HG03139 (cell line): Measurements from ENCODE around the gene SCD.
"Not testable (repeated sequence)": the region's sequence is repeated elsewhere in the genome, so short reads cannot be mapped to it uniquely, and the experiment has no call there.

ENCODE experiments used
- ATAC-seq: cut with Tn5 transposase; IDR thresholded peaks from one replicate; pipeline ENCODE4 v1.9.1; 2021; ENCODE audit not compliant: unreplicated experiment

Gene SCD

DNA sequence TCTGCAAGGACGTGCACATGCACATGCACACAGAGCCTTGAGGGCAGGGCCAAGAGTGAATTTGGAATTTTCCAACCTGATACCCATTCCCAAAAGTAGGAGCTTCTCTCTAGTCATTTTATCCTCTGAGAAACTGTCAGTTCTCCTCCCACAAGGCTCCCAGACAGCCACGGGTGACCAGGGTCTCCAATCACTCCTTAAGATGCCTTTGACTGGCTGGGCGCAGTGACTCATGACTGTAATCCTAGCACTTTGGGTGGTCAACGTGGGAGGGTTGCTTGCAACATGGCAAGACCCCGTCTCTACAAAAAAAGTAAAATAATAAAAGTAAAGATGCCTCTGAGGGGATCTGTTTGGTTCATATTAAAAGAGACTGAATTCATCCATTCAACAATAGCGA lies 13.2 kb downstream of the SCD start:
- ATAC-seq: no peak

DNA sequence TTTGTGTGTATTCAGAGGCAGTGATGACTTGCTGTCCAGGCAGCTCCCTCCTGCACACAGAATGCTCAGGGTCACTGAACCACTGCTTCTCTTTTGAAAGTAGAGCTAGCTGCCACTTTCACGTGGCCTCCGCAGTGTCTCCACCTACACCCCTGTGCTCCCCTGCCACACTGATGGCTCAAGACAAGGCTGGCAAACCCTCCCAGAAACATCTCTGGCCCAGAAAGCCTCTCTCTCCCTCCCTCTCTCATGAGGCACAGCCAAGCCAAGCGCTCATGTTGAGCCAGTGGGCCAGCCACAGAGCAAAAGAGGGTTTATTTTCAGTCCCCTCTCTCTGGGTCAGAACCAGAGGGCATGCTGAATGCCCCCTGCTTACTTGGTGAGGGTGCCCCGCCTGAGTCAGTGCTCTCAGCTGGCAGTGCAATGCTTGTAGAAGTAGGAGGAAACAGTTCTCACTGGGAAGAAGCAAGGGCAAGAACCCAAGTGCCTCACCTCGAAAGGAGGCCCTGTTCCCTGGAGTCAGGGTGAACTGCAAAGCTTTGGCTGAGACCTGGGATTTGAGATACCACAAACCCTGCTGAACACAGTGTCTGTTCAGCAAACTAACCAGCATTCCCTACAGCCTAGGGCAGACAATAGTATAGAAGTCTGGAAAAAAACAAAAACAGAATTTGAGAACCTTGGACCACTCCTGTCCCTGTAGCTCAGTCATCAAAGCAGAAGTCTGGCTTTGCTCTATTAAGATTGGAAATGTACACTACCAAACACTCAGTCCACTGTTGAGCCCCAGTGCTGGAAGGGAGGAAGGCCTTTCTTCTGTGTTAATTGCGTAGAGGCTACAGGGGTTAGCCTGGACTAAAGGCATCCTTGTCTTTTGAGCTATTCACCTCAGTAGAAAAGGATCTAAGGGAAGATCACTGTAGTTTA lies 15.8 kb downstream of the SCD start:
- ATAC-seq: no peak

DNA sequence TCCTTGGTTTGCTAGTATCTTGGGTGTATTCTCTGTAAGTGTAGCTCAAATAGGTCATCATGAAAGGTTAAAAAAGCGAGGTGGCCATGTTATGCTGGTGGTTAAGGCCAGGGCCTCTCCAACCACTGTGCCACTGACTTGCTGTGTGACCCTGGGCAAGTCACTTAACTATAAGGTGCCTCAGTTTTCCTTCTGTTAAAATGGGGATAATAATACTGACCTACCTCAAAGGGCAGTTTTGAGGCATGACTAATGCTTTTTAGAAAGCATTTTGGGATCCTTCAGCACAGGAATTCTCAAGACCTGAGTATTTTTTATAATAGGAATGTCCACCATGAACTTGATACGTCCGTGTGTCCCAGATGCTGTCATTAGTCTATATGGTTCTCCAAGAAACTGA lies 17.1 kb downstream of the SCD start:
- no peak for ATAC-seq

DNA sequence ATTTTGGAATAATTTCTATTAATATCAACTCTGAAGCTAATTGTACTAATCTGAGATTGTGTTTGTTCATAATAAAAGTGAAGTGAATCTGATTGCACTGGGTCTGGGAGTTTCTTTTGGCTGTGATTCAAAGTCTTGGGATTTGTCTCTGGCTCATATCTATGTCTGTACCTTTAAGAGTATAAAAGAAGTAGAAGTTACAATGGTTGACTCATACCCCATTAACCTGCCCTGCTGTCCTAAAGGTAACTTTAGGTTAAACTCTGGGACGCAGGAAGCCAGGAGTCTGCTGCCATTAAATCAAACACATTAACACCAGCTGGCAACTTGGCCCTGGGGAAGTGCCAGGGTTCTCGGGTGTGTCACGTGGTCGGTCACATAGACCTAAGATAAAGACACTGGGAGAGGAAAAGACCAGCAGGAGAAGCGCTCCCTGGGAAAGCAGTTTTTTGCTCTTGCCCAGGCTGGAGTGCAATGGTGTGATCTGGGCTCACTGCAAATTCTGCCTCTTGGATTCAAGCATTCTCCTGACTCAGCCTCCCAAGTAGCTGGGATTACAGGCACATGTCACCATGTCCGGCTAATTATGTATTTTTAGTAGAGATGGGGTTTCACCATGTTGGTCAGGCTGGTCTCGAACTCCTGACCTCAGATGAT lies 17.8 kb downstream of the SCD start:
- ATAC-seq: no peak

DNA sequence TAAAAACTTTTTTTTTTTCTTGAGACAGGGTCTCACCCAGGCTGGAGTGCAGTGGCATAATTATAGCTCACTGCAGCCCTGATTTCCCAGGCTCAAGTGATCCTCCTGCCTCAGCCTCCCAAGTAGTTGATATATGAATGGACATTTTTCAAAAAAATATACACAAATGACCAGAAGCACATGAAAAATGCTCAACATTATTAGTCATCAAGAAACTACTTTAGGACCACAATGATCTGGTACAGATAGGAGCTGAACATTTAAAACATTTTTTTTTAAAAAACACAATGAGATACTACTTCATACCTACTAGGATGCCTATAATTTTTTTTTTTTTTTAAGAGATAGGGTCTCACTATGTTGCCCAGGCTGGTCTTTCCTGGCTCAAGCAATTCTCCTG lies 21.7 kb downstream of the SCD start:
- no peak for ATAC-seq

DNA sequence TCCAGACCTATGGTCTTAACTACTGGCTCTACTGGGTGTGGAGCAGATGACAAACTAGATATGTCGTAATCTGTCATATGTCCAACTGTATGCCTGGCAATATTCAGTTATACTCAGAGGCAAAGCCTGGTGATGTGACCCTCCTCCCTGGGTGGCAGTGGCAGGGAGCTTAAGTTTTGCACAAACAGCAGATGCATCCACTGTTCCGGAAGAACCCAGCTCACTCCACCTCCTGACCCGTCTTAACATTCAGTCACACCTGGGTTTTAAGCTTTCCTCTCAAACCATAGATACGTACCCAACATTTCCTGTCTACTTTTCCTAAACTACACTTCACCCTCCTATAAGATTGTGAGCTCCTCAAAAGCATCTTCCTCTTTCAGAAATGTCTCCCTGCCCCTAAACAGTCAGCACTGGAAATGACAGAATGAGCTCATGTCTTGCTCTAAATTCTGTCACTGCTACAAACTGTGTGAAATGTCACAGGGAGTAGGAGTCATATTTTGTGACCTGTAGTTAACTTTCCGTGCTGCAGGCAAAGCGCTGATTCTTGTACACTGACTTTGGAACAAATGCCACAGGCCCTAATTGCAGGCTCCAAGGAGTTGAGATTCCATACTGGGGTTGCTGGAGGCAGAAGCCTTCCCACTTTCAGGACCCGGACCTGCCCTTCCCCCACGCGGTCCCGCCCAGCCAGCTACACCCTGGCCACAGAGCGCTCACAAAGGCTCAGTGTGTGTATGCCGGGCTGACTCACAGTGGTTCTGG lies 23.9 kb downstream of the SCD start:
- ATAC-seq: no peak

DNA sequence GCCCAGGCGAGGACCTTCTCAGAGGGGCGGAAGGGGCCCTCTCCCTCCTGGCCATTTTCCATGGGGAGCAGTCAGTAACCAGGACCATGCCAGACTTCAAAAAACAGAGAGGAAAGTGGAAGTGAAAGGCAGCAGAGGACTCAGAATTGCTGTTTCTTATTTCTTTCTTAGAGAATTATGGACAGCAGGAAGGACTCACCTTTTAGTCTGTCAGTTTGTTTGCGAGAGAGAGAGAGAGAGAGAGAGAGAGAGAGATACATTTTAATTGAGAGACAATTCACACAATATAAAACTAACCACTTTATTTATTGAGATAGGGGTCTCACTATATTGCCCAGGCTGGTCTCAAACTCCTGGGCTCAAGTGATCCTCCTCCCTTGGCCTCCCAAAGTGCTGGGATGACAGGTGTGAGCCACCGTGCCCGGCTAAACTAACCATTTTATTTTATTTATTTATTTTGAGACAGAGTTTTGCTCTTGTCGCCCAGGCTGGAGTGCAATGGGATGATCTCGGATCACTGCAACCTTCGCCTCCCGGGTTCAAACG lies 24.5 kb downstream of the SCD start:
- ATAC-seq: no peak

DNA sequence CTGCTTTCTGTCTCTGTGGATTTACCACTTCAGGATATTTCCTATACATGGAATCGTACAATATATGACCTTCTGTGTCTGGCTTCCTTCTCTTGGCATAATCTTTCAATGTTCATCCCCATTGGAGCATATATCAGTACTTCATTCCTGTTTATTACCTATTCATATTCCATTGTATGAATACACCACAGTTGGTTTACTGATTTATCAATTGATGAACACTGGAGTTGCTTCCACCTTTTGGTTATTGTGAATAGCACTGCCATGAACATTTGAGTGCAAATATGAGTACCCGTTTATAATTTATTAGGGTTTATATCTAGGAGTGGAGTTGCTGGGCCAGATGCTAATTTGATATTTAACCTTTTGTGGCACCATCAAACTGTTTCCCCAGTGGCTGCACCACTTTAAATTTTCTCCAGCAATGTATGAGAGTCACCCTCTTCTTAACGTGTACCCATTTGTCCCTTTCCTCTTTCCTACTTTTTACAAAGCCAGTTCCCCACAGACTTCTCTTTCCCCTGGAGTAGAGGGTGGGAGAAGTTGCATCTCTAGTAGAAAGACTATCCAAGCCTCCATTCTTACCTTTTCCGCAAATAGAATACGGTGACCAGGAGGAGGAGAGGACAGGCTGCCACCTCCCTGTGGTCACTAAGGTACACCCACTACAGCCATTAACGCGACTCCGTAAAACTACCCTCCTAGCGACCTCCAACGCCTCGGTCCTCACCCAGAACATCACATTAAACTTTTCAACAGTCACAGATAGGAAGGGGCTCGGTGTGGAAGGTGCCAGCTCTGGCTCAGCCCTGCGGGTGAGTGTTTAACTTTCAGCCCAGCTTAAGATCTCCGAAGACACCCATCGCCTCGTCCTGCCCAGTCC lies 25.6 kb downstream of the SCD start:
- no peak for ATAC-seq

DNA sequence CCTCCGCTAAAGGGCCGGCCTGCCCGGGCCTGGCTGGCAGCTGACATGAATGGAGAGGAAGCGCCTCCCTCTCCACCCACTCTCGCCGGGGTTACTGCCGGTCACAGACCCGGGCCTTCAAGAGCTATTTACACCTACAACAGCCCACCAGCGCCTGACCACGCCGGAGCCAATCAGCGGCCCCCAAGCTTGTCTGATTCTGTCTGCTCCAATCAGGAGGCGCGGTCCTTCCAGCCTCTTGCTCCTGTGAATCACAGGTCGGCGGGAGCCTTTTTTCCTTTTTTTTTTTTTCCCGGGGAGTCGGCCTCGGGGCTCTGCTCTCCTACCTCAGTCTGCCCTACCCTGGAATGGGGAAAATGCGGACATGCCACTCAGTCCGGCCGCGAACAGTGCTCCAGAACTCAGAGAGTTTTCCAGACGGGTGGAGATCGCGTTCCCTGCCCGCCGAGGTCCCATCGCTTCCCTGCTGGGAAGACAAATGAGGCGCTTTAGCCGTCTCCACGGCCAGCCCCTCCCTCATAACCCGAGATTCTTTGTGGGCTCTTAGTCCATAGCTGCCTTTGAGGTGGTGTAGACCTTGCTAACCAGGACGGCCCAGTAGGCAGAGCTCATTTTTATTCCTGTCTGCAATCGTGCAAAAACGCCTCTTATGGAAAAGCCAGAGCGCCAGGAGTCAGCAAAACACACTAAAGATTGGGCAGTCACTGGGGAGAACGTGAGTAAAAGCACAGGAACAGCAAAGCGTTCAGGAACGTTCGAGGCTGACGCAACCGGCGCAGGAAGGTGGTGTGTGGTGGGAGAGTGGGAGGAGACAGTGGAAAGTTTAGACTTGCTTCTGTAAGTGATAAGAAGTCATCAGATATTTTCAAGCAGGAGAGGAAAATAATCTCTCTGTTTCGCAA lies 26.5 kb downstream of the SCD start:
- peak; percentile 94 for ATAC-seq

DNA sequence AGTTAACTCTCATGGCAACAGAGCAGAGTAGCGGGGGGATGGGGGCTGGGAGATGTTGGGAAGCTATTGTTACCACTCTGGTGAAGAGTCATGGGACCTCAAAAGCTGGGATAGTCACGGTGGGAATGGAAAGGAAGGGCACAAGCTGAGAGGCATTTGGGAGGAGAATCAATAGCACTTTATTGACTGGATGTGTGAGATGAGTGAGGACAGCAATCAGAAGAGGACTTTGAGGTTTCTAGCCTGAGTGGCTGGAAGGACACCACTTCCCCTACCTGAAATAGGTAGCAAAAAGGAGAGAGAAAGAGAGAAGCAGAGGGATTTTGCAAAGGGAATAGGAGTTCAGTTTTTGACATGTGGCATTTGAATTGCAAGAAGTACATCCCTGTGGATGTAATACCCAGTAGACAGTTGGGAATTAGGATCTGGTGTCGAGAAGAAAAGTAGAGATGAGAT lies 27.2 kb downstream of the SCD start:
- ATAC-seq: no peak

DNA sequence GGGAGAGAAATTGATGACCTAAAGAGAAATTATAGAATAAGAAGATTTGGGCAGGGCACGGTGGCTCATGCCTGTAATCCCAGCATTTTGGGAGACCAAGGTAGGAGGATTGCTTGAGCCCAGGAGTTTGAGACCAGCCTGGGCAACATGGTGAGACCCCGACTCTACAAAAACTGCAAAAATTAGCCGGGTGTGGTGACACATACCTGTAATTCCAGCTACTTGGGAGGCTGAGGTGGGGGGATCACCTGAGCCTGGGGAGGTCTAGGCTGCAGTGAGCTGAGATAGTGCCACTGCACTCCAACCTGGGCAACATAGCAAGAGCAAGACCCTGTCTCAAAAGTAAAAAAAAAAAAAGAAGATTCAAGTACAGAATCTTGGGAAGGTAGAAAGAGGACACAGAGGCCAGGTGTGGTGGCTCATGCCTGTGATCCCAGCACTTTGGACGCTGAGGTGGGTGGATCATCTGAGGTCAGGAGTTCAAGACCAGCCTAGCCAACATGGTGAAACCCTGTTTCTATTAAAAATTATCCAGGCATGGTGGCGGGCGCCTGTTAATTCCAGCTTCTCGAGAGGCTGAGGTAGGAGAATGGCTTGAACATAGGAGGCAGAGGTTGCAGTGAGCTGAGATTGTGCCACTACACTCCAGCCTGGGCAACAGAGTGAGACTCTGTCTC lies 27.8 kb downstream of the SCD start:
- not testable (repeated sequence) for ATAC-seq

DNA sequence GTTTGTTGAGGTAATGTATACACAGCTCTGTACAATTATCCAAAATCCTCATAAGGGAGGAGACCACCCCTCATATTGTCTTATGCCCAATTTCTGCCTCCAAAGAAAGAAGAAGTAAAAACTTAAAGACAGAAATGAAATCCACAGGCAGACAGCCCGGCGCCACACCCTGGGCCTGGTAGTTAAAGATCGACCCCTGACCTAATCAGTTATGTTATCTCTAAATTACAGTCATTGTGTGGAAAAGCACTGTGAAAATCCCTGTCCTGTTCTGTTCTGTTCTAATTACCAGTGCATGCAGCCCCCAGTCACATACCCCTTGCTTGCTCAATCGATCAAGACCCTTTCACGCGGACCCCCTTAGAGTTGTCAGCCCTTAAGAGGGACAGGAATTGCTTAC lies 29.6 kb downstream of the SCD start:
- ATAC-seq: not testable (repeated sequence)

DNA sequence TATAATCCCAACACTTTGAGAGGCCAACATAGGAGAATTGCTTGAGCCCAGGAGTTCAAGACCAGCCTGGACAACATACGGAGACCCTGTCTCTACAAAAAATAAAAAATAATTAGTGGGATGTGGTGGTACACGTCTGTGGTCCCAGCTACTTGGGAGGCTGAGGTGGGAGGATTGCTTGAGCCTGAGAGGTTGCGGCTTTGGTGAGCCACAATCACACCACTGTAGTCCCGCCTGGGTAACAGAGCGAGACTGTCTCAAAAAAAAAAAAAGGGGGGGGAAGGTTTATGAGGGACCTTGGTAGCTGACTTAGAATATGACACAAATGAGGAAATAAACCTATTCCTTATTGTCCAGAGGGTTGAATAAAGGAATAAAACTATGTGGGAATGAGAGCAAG lies 30.8 kb downstream of the SCD start:
- no peak for ATAC-seq

DNA sequence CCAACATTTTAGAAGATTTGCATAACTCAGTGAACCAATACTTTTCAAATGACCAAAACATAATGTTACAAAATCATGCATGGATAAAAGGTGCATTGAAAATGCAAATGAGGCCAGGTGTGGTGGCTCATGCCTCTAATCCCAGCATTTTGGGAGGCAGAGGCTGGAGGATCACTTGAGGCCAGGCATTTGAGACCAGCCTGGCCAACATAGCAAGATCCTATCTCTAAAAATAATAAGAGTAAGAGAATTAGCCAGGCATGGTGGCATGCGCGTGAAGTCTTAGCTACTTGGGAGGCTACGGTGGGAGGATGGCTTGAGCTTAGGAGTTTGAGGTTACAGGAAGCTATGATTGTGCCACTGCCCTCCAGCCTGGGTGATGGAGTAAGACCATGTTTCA lies 33.4 kb downstream of the SCD start:
- ATAC-seq: no peak

DNA sequence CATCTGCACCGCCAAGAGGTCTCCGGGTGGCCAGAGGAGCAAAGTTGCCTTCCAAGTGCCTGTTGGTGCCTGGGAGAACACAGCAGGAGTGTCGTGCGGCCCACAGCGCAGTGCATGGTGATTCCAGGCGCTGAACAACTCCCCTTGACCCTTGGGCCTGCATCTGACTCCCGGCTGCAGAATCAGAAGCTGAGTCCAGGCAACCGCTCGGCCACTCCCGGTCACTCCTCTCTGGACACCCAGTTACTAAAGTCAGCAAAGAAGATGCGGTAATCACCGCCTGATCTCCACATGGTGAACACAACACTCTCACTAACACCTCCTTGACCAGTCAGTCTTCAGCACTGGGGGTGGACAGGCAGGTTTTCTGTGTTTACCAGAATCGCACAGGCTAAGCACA lies 35.5 kb downstream of the SCD start:
- no peak for ATAC-seq

DNA sequence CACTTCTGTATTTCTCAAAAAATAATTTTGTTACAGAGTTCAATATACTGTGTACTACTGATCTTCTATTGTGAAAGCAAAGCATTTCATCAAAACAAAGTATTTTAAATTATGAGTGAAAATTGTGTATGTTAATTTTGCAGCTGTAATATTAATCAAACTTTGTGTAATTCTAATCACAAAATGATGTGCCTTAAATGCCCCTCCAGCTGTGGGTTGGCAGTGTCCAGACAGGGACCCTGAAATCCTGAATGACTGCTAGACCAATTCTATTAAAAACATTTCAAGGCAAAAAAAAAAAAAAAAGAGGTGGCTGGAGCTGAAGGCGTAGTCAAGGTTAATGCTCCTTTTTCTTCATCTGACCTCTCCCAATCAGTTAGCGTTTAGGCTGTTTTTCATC lies 36.2 kb downstream of the SCD start:
- ATAC-seq: no peak

DNA sequence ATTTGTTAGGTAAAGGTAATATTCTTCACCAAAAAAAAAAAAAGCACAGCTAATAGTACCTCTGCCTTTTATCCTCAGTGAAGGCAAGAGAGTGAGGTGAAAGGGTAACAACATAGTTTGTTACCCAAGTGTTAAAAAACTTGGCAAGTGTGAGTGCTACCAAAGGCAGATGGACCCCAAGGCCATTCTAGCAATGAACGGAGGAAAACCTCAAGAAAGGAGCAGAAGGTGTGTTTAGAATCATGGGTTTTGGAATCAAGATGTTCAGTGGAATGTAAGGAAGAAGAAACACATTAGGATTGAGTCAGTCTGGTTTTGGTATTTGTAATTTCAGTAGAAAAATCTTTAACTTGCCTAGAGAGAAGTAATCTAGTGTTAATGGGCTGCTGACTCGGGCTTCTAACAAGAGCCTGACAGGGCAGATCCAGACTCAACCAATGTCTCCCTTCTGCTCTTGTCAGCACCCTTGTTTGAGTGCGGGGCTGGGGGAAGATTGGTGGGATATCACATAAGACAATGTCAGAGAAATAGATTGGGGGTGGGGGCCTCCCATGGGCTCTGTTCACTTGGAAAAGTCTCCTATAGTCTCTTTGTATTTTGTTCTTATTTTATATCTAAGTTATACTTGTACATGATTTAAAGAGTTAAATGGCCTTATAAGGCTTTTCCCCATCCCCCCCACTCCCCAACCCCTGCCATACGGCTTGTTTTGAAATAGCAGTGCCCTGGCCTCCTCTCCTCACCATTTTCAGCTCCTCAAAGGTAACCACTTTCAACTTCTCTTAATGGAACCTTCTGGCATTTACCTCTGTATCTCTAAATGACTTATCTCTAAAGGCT lies 44.4 kb downstream of the SCD start:
- ATAC-seq: no peak

DNA sequence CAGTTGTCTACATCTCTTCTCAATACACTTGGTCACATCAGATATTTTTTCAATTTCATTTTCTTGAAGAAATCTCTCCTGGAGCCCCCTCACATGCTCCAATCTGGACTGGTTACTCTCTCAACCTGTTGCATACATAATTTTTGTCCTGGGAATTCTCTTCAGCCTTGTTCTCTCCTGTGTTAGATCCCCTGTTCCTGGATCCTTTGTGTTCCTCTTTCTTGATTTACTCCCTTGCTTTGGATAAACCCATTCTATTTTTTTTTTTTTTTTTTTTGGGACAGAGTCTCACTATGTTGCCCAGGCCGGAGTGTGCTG lies 45.6 kb downstream of the SCD start:
- no peak for ATAC-seq
